HL-60/S4 treated with retinoic acid at 250 ng/mL for 4 days and 3 days (cell line): ENCODE measurements around the gene TUT1.

Experiments
- in situ Hi-C: fragments of 300-500 bp; cut with MboI; formaldehyde crosslinking; loops from 2 replicates; pipeline ENCODE4 v1.7.0; 2022; ENCODE audit warnings: low sequenced_read_pairs

The TUT1 gene

GRCh38 chr11:62580959-62581715 lies 10.2 kb downstream of the TUT1 start:
- in situ Hi-C loops: no loop called here

DNA sequence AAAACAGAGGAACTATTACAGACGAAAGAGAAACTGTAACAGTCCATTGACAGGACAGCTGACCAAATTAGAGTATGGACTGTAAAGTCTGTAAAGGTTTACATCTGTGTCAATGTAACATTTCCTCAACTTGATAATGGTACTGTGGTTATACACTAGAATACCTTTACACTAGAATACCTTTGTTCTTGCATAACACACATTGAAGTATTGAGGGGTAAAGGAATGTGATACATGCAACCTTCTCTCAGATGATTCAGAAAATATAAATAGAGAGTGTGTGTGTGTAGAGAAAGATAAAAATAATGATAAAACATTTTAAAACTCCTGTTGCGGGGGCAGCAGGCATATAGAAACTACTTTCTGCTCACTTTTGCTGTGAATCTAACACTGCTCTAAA lies 12.1 kb downstream of the TUT1 start:
- in situ Hi-C loops: no loop called here

GRCh38 chr11:62578541-62578940 lies 12.8 kb downstream of the TUT1 start:
- in situ Hi-C loops: no loop called here

- in situ Hi-C loops: no loop called here
These were observed 14.1 kb downstream of the TUT1 start for GRCh38 chr11:62577046-62577714.

GRCh38 chr11:62575837-62576236 lies 15.5 kb downstream of the TUT1 start:
- in situ Hi-C loops: no loop called here

DNA sequence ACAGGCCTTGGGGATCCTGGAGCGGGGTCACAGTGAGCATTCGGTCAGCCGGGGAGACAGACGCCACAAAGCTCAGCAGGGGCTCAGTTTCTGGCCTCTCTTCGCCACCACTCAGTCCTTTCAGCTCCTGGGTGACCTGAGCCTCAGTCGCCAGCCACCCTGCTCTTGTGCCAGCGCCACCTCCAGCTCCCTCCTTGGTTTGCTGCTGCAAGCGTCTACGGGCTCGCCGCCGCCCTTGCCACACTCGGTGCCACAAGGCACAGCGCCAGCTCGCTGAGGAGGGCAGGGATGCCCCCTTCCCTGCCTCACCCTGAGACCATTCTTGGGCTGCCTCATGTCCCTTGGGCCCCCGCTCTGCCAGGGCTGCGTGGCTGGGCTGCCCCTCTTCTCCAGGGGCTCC lies 16.2 kb downstream of the TUT1 start:
- in situ Hi-C loops: no loop called here

DNA sequence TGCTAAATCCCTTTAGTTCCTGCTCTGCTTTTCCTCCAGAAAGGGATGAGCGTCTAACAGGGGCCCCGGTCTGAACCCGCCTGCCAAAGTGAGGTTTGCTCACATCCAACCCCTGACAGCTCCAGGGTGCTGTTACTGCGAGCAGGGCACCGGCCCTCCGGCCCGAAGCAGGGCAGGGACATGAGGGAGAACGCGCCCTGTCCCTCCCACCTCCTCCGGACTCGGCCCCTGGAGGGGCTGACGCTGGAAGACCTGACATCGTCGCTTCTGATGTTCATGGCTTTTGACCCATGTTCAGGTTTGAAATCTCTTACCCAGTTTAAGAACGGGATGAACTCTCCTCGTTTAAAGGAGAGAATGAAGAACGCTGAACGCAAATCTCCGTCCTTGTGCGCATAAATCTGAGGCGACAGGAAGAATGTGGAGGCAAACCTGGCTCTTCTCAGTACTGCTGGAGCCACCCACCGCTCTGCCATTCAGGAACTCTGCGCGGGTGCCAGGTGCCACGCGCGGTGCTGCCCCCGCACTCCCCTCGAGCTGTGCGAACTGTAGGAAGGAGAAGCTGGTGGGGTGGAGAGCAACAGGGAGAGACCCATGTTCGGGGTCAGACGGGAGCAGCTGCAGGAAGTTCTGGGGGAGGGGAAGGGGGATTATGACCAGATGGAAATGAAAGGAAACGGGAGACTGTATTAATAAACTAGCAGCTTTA lies 16.8 kb downstream of the TUT1 start:
- in situ Hi-C loops: loop anchor here (25.0 kb wide), 1 partner anchor 162 kb away; the partner anchor contains the start of gene SCGB1A1

DNA sequence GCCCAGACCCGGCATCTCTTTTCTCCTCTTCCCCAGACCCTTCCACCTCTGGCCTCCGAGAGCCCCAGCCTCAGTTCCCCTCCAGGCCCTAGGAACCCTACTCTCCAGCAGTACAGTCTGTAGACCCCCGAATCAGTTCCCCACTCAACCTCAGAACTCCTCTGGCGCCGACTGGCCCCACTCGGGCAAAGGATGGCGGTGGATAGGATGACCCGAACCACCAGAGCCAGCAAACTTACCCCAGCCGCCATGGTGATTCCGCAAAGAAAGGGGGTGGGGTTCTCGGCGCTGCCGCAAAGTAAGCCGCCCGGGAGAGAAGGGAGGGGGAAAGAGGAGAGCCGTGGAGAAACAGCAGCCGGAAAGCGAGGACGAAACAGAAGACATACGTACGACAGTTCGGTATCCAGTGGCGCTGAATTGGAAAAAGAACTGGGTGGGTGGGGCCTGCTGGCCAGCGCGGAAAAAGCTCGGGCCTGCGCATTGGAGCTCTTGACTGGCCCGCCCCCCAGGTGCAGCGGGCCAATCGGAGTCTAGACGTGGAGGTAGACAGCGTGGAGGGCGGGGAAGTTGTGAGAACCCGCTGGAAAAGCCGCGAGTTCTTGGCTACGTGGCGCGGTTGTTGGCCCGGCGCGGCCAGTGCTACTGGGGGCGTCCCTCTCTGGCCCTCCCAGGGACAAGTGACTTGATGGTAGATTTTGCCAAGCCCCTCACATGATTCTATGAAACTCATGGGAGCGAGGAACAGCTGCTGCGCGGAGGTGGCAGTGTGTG lies 17.5 kb downstream of the TUT1 start, which contains the start of gene EEF1G:
Gene EEF1G (minus strand): TSS at position 300 of the 771 bp plus-strand sequence. CDS start 49 bp downstream, at position 251.
- in situ Hi-C loops: loop anchor here (25.0 kb wide), 1 partner anchor 161 kb away; the partner anchor contains the start of gene SCGB1A1

- in situ Hi-C loops: loop anchor here (25.0 kb wide), 1 partner anchor 161 kb away; the partner anchor contains the start of gene SCGB1A1
These were observed 18.2 kb downstream of the TUT1 start for GRCh38 chr11:62573006-62573591.

DNA sequence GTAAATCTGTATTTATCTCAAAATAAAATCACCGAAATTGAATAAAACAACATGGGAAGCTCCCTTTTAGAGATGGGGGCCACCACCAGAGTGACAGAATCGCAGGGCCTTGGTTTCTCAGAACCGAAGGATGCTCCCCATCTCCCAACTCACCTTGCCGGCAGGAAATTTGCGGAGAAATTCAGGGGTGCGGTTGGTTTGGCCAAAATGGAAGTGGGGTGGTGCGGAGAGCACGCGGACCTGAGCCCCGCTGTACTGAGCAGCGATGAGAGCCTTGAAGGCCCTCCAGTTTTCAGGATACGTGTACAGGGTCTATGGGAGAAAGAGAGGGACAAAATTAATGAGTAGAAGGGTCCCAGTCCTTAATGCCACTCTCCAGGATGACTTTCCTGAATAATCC lies 18.9 kb downstream of the TUT1 start:
- in situ Hi-C loops: loop anchor here (25.0 kb wide), 1 partner anchor 160 kb away; the partner anchor contains the start of gene SCGB1A1

DNA sequence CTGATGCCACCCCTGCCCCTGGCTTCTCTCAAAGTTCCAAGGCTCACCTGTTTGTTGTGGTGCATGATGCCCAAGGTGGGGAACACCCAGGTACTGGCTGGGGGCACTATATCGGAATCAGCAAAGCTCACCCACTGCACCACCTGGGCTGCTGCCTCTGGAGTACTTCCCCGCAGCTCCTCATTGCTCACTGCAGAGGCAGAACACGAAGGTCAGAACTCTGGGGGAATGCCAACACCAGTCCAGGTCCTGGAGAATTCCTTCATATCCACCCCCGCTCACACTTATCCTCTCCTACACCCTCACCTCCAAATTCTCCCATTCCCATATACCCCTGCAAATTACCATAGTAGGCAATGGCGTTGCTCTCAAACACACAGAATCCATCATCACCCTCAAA lies 19.8 kb downstream of the TUT1 start:
- in situ Hi-C loops: loop anchor here (25.0 kb wide), 1 partner anchor 159 kb away; the partner anchor contains the start of gene SCGB1A1

DNA sequence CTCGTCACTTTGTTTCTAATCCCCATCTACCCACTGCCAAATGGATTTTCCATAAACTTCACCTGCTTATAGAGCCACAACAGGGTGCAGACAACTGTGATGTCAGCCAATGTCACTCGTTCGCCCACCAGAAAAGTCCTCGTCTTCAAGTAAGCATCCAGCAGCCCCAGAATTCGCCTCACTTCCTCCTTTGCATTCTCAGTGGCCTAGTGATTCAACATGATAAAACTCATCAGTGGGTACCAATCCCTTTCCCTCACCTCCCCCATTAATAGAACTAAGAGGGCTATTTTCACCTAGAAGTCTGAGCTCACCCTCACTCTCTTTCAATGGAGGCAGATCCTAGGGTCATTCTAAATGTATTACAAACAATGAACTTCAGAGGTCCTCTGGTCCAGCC lies 20.4 kb downstream of the TUT1 start:
- in situ Hi-C loops: loop anchor here (25.0 kb wide), 1 partner anchor 159 kb away; the partner anchor contains the start of gene SCGB1A1

DNA sequence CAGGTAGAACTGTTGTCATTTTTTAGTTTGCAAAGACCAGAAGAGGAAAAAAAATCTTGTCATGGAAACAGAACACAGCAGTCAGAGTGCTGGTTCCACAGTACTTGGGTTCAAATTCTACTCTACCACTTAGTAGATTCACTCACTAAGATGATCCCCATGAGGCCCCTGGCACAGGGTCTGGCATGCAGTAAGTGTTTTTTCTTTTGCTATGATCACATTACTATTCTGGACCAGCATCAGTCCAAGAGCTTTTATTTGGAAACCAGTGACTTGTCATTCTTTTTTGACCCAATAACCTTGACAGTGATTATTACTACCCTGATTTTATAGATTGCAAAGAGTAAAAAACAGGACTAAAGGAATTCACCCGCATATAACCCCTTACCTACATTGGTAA lies 21.7 kb downstream of the TUT1 start:
- in situ Hi-C loops: loop anchor here (25.0 kb wide), 1 partner anchor 157 kb away; the partner anchor contains the start of gene SCGB1A1

- in situ Hi-C loops: loop anchor here (25.0 kb wide), 1 partner anchor 155 kb away; the partner anchor contains the start of gene SCGB1A1
These were observed 24.2 kb downstream of the TUT1 start for GRCh38 chr11:62567018-62567633.

- in situ Hi-C loops: loop anchor here (25.0 kb wide), 1 partner anchor 154 kb away; the partner anchor contains the start of gene SCGB1A1
These were observed 25.1 kb downstream of the TUT1 start for GRCh38 chr11:62566247-62566646.

DNA sequence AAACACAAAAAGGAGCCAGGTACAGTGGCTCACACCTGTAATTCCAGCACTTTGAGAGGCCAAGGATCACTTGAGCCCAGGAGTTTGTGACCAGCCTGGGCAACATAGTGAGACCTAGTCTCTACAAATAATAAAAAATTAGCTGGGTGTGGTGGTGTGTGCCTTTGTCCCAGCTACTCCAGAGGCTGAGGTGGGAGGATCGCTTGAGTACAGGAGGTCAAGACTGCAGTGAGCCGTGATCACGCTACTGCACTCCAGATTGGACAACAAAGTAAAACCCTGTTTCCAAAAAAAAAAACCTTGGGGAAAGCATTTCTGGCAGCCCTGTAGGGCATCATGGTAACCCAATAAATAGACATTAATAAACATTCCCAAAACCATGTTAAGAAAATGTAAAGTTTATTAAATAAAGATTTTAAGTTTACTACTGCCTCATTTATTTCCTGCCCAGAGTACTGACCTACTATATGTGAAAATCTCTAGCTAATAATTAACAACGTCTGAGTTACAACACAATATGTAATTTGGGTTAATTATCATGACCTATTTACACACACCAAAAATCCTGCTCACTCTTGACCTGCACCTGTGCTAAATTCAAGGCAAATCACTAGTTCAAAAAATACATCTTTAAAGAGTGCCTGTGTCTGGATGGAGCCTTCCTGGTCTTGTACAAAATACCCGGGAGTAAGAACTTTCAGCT lies 26.1 kb downstream of the TUT1 start:
- in situ Hi-C loops: loop anchor here (25.0 kb wide), 1 partner anchor 153 kb away; the partner anchor contains the start of gene SCGB1A1

DNA sequence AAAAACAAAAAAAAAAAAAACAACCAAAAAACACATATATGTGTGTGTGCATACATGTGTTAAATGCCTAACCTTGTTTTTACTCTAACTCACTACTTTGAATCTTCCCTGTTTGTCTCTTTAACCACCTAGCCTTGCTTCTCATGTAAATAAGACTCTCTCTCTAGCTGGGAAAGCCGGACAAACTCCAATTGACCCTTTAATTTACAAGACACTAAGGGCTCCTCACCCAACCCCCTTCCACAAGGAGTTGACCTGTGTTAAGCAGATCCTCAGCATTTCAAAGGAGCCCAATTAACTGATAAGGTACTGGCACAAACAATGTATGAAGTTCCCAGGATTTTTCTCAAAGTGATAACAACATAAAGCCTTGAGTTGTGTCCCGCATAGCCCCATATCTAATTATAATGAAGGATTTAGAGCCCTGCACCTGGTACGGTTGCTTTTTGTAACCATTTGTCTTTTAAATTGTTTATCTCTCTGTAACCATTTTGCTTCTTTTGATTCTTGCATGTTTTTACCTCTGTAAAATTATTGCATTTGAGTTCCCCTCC lies 29.6 kb downstream of the TUT1 start:
- in situ Hi-C loops: loop anchor here (25.0 kb wide), 1 partner anchor 149 kb away; the partner anchor contains the start of gene SCGB1A1

- in situ Hi-C loops: loop anchor here (25.0 kb wide), 1 partner anchor 148 kb away; the partner anchor contains the start of gene SCGB1A1
These were observed 30.7 kb downstream of the TUT1 start for GRCh38 chr11:62560566-62561103.
